WERI-Rb-1 (cell line): ENCODE measurements around the gene UBAC1.
"Not testable (repeated sequence)": the region's sequence is repeated elsewhere in the genome, so short reads cannot be mapped to it uniquely, and the experiment has no call there.

Experiments
- DNase-seq: peaks from one replicate; pipeline ENCODE4 v3.0.0-alpha.2; 2020
- H3K27ac ChIP-seq: fragments of 250-450 bp; sonication (Bioruptor Pico); 2 replicates; pipeline ENCODE4 v1.5.1; 2020; ENCODE audit warnings: mild to moderate bottlenecking, moderate library complexity
- H3K27me3 ChIP-seq: fragments of 250-450 bp; sonication (Bioruptor Pico); 2 replicates; pipeline ENCODE4 v1.5.1; 2021; ENCODE audit warnings: mild to moderate bottlenecking, low read depth, moderate library complexity; ENCODE audit not compliant: insufficient read depth, severe bottlenecking
- H3K36me3 ChIP-seq: fragments of 250-450 bp; sonication (Bioruptor Pico); 2 replicates; pipeline ENCODE4 v1.5.1; 2020; ENCODE audit warnings: mild to moderate bottlenecking, moderate library complexity
- H3K4me3 ChIP-seq: 2 replicates; pipeline ENCODE4 v1.5.1; 2011; ENCODE audit warnings: low read depth, mild to moderate bottlenecking, control low read depth, low read length
- H3K9me3 ChIP-seq: fragments of 250-450 bp; sonication (Bioruptor Pico); 2 replicates; pipeline ENCODE4 v1.5.1; 2021; ENCODE audit warnings: mild to moderate bottlenecking, moderate library complexity; ENCODE audit not compliant: severe bottlenecking
- TF ChIP-seq, protein P1 (sequence below): IDR thresholded peaks from 2 replicates; pipeline ENCODE4 v1.5.1; 2011; ENCODE audit warnings: low read depth, mild to moderate bottlenecking, control low read depth, inconsistent platforms, low read length

Gene UBAC1

DNA sequence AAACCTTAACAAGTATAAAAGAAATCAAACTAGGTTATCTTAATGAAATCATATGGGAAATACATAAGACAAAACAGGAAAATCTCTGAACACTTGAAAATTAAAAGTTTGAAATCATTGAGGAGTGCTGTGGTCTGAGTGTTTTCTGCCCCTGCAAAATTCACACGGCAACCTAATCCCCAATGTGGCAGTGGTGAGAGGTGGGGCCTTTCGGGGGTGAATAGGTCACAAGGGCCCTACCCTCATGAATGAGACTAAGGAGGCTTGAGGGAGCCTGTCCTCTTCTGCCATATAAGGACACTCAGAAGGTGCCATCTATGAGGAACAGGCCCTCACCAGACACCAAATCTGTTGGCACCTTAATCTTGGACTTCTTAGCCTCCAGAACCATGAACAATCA lies 64.5 kb downstream of the UBAC1 start:
- no peak for DNase-seq
- Histone ChIP-seq H3K36me3 (peaks cover 16% of the 10 kb centered on the region), H3K27me3 (no peaks in the 10 kb centered on the region), H3K27ac (no peak overlapping the region), H3K9me3 (no peaks in the 10 kb centered on the region), H3K4me3 (no peak overlapping the region)
- TF ChIP-seq, protein P1, sequence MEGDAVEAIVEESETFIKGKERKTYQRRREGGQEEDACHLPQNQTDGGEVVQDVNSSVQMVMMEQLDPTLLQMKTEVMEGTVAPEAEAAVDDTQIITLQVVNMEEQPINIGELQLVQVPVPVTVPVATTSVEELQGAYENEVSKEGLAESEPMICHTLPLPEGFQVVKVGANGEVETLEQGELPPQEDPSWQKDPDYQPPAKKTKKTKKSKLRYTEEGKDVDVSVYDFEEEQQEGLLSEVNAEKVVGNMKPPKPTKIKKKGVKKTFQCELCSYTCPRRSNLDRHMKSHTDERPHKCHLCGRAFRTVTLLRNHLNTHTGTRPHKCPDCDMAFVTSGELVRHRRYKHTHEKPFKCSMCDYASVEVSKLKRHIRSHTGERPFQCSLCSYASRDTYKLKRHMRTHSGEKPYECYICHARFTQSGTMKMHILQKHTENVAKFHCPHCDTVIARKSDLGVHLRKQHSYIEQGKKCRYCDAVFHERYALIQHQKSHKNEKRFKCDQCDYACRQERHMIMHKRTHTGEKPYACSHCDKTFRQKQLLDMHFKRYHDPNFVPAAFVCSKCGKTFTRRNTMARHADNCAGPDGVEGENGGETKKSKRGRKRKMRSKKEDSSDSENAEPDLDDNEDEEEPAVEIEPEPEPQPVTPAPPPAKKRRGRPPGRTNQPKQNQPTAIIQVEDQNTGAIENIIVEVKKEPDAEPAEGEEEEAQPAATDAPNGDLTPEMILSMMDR = no peak

DNA sequence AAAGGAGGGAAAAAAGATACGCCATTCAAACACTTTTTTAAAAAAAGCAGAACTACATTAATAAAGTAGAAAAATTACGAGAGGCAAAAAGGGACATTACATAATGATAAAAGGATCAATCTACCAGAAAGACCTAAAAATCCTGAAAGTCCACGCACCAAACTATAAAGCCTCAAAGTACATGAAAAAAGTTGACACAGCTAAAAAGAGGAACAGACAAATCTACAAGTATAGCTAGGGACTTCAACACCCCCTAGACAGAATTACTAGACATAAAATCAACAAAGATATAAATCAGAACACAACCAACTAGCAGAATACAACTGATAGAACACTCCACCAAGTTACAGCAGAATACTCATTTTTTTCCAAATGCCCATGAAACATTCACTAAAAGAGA lies 65.0 kb downstream of the UBAC1 start:
- no peak overlapping the region for H3K4me3 ChIP-seq
- no peaks in the 10 kb centered on the region for H3K9me3 ChIP-seq
- peaks cover 16% of the 10 kb centered on the region for H3K36me3 ChIP-seq
- no peak overlapping the region for H3K27ac ChIP-seq
- no peaks in the 10 kb centered on the region for H3K27me3 ChIP-seq
- no peak for DNase-seq
- TF ChIP-seq, protein P1 = no peak

DNA sequence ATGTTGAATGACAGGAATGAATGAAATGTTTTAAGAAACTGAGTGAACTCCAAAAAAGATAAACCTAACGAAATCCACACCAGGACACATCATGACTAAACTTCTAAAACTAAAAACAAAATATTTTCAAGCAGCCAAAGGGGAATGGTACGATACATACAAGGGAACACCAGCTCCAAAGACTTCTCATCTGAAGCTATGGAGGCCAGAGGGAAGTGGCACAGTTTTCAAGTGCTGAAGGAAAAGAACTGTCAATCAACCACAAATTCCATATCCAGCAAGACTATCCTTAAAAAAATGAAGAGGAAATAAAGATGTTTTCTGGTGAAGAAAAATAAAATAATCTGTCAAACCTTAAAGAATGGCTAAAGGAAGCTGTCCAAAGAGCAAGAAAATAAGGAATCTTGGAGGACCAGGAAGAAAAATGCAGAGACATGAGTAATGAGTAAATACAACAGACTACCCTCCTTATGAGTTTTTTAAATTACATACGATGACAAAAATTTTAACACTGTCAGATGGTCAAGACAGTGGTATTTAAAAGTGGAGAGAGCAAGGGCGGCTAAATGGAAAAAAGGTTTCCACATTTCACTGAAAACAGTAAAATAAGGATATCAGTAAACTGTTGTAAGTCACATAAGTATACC lies 65.8 kb downstream of the UBAC1 start:
- TF ChIP-seq, protein P1 = no peak

DNA sequence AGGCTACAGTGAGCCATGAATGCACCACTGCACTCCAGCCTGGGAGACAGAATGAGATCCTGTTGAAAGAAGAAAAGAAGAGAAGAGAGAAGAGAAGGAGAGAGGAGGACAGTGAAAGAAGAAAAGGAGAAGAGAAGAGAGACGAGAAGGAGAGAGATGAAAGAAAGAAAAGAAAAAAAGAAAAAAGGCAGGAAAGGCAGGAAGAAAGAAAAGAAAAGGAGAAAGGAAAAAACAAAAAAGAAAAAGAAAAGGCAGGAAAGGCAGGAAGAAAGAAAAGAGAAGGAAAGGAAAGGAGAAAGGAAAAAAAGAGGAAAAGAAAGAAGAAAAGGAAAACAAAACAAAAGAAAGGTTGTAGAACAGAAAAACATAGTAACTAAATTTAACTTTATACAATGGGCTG lies 68.1 kb downstream of the UBAC1 start:
- Histone ChIP-seq H3K27me3 (no peaks in the 10 kb centered on the region), H3K9me3 (no peaks in the 10 kb centered on the region), H3K4me3 (no peak overlapping the region), H3K36me3 (peaks cover 16% of the 10 kb centered on the region), H3K27ac (no peak overlapping the region)
- no peak for DNase-seq
- TF ChIP-seq, protein P1 = no peak

More for the DNA sequence above, 65.8 kb downstream of the UBAC1 start:
- Histone ChIP-seq H3K4me3 (no peak overlapping the region), H3K27me3 (no peaks in the 10 kb centered on the region), H3K27ac (no peak overlapping the region), H3K9me3 (no peaks in the 10 kb centered on the region), H3K36me3 (peaks cover 16% of the 10 kb centered on the region)
- DNase-seq = no peak

DNA sequence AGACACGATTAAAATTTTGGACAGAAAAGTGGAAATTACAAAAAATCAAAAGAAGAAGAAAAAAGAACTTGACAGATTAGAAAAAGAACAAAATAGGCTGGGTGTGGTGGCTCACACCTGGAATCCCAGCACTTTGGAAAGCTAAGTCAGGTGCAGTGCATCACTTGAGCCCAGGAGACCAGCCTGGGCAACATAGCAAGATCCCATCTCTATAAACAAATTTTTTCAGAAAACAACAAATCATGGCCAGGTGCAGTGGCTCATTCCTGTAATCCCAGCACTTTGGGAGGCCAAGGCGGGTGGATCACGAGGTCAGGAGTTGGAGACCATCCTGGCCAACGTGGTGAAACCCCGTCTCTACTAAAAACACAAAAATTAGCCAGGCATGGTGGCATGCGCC lies 68.8 kb downstream of the UBAC1 start:
- H3K27ac ChIP-seq, H3K27me3 ChIP-seq, DNase-seq, H3K4me3 ChIP-seq, H3K9me3 ChIP-seq: not testable (repeated sequence)
- peaks cover 14% of the 10 kb centered on the region for H3K36me3 ChIP-seq

DNA sequence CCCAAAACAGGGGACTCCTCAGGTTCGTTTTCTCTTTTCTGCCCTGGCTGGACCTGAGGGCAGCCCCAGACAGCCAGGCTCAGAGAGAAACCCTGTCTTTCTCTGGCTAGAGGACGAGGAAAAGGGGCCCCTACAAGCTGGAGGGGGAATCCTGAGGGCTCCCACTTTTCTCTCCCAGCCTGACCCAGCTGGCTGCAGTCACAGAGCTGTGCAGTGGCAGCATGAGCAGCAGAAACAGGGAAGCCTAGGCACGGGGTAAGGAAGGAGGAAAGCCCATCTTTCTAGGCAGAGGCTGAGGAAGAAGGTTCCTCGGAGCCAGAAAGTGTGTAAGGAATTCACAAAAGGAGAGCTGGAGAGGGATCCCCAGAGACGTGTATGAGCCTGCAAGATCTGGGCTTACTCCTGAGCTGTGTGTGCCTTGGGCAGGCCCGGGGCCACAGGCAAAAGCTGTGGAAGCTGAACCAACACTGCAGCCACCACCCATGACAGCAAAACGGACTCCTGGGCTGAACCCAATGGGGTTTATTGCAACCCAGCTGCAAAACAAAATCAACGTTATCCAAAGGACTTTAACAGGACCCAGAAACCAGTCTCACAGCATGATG lies 70.0 kb downstream of the UBAC1 start:
- peaks cover 18% of the 10 kb centered on the region for H3K36me3 ChIP-seq
- no peak overlapping the region for H3K4me3 ChIP-seq
- DNase-seq = no peak
- H3K9me3 ChIP-seq = no peaks in the 10 kb centered on the region
- peak overlapping the region; percentile 34; the same call in 1 of the 2 replicates for H3K27ac ChIP-seq
- no peaks in the 10 kb centered on the region for H3K27me3 ChIP-seq
- TF ChIP-seq, protein P1 = no peak
